GM23248 (cell line): ENCODE data around the gene ACP6.

ENCODE experiments used
- EZH2 ChIP-seq: fragments of 200-600 bp; sonication (generic); IDR thresholded peaks from 2 replicates; pipeline ENCODE4 v1.6.1; 2018; ENCODE audit warnings: antibody characterized with exemption, mild to moderate bottlenecking; ENCODE audit not compliant: insufficient read depth, poor library complexity, severe bottlenecking
- EZH2phosphoT487 ChIP-seq: fragments of 200-600 bp; sonication (generic); IDR thresholded peaks from 2 replicates; pipeline ENCODE4 v1.6.1; 2018; ENCODE audit warnings: antibody characterized with exemption, moderate library complexity, mild to moderate bottlenecking, low read depth; ENCODE audit not compliant: insufficient read depth

- no peak for TF ChIP-seq EZH2
- no peak for TF ChIP-seq EZH2phosphoT487
Measured at GRCh38 chr1:147712605-147713004, 42.3 kb upstream of the ACP6 start.
